GM13977 (cell line): ENCODE data around the gene LGALS3BP.

Experiments used
- DNase-seq: peaks from one replicate; pipeline ENCODE4 v3.0.0; 2012; ENCODE audit warnings: low spot score
- in situ Hi-C: fragments of 300-500 bp; cut with MboI; formaldehyde crosslinking; loops from one replicate; pipeline ENCODE4 v1.12.0; 2022; ENCODE audit warnings: low sequenced_read_pairs, low pct_unique_long_range_greater_than_20kb, mixed read lengths, inconsistent platforms; ENCODE audit not compliant: unreplicated experiment
- TF ChIP-seq, protein P1 (sequence below): IDR thresholded peaks from 2 replicates; pipeline ENCODE4 v1.5.1; 2012; ENCODE audit warnings: mild to moderate bottlenecking, control low read depth; ENCODE audit not compliant: insufficient read depth; ENCODE audit errors: extremely low read depth, missing control alignments

LGALS3BP gene

GRCh38 chr17:78992542-78993212 is 13.0 kb upstream of the LGALS3BP start:
- TF ChIP-seq, protein P1, sequence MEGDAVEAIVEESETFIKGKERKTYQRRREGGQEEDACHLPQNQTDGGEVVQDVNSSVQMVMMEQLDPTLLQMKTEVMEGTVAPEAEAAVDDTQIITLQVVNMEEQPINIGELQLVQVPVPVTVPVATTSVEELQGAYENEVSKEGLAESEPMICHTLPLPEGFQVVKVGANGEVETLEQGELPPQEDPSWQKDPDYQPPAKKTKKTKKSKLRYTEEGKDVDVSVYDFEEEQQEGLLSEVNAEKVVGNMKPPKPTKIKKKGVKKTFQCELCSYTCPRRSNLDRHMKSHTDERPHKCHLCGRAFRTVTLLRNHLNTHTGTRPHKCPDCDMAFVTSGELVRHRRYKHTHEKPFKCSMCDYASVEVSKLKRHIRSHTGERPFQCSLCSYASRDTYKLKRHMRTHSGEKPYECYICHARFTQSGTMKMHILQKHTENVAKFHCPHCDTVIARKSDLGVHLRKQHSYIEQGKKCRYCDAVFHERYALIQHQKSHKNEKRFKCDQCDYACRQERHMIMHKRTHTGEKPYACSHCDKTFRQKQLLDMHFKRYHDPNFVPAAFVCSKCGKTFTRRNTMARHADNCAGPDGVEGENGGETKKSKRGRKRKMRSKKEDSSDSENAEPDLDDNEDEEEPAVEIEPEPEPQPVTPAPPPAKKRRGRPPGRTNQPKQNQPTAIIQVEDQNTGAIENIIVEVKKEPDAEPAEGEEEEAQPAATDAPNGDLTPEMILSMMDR = no peak
- in situ Hi-C loops = no loop called here
- DNase-seq = no peak

DNA sequence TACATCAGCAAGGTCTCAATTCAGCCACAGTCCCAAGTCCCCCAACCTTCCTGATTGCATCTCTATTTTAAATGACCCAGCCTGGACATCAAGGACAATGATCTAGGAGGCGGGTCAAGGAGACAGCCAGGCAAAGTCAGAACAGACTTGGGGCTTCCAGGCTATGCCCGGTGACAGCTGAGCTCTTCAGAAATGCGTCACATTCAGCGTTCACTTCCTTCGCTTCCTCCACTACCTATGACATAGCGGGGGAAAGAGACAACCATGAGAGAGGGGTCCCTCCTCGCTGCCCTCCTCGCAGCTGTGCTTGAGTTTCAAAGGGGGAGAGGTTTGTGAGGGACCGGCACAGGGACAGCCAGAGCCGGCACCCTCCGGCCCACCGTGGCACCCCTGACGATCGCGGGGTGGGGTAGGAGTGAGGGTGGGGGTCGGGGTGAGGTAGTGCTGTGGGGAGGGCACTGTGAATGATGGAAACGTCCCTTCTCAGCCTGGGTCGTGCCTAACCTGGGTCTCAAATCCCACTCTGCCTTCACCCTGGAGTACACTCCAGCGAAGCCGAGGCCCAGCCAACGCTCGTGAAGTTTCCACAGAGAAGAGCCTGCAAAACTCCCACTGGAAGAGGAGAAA is 12.3 kb upstream of the LGALS3BP start:
- DNase-seq = no peak
- in situ Hi-C loops = no loop called here
- TF ChIP-seq, protein P1 = no peak

DNA sequence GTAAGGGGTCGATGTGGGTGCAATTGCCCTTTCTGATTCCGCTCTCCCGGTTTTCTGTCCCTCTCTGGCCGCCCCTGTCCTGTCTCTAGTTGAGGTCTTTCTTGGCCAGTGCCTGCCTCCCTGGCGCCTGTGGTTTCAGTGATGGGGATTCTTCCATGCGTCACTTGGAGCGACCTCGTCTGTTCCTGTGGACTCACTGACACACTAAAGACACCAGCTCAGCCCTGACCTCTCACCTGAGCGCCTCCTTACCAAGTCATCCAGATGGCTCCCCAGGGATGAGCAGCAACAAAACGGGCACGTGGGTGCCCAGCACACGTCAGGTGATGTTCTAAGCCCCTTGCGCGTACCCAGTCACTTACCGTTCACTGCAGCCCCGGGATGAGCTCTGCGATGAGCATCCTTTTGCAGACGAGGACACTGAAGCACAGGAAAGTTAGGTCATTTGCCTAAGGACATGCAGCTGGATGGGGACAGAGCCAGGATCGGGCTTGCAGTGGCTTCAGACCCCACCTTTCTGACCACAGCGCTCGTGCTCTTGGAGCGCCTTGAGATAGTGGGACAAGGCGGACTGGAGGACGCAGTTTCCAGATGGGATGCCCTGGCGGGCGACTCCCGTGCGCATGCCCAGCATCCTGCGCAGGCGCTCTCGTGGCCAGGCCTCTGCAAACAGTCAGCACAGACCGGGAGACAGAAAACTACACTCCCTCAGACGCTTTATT is 11.5 kb upstream of the LGALS3BP start:
- in situ Hi-C loops = no loop called here
- DNase-seq = no peak
- TF ChIP-seq, protein P1 = no peak

DNA sequence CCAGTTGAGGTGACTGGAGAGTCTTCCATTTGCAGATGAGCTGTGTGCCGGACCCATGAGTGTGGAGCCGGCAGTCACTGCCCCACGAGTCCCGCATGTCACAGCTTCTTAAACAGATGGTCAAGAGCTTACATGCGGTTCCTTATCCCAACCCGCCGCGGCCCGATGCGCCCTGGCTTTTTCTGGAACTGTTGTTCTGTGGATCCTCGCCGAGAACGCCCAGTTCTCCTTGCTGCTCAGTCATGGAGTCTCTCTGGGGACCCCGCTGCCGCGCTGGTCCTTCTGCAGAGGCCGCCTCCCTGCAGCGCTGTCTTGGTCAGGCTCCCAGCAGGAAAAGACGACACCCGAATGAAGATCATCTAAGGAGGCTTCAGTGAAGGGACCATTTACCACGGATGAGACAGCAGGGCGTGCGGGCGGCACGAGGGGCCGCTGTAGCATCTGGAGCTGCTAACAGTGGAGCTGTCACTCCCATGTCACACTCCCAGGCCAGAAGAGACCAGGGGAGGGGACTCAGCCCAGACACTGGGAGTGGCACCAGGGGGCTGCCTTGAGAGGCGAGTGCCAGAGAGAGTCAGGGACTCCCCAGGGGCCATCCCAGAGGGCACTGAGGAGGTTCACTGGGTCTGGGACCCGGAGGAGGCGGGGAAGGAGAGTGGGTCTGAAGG is 10.8 kb upstream of the LGALS3BP start:
- TF ChIP-seq, protein P1 = no peak
- no peak for DNase-seq
- in situ Hi-C loops = no loop called here

GRCh38 chr17:78988152-78988551 is 8.4 kb upstream of the LGALS3BP start:
- TF ChIP-seq, protein P1 = no peak
- in situ Hi-C loops = no loop called here
- DNase-seq = no peak

DNA sequence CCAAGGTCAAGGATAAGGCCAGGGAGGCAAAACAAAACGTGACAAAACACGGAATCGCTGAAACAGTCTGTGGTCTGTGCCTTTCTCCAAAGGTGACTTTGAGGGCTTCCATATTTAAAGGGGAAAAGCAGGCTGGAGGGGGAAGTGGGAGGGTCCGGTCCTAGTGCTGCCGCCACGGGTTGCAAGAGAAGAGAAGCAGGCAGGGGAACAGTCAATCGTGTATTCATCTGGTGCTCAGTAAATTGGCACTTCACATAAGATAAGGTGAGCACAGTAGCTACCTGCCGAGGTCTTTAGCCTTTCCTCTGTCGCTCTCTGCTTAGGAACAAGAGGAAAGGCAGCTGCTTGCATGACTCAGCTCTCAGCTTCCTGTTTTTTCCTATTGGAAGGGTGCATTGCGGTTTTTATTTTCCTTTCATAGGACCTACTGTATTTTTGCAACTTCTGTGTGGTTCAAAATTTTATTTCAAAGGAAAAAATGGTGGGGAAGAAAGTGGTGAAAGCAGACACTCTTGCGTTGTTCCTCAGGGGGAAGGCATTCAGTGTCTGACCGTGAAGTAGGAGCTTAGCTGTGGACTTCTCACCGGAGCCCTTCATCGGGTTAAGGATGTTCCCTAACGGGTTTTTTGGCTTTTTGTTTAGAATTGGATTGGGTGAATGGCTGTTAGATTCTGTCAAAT is 7.1 kb upstream of the LGALS3BP start:
- no peak for DNase-seq
- TF ChIP-seq, protein P1 = no peak

More for the DNA sequence above, 7.1 kb upstream of the LGALS3BP start:
- in situ Hi-C loops = no loop called here
